H1 (cell line): ENCODE data around the gene MCC. TPM values are rescaled to one million over a fixed set of nuclear protein-coding genes. Genes with fewer than 3 reads are reported as not detected.

Experiments
- CTCF ChIA-PET: fragments of 300-600 bp; sonication (Branson Sonifier 250); formaldehyde crosslinking; loops from one replicate; lab custom pipeline; 2021; ENCODE audit not compliant: partially characterized antibody; lab: Charles Lee
- POLR2A ChIA-PET: fragments of 300-600 bp; sonication (Branson Sonifier 250); formaldehyde crosslinking; loops from one replicate; lab custom pipeline; 2021; ENCODE audit warnings: inconsistent platforms; ENCODE audit not compliant: partially characterized antibody; lab: Charles Lee
- DNase-seq, 2 experiments: peaks; one replicate each; pipeline versions ENCODE4 v3.0.0 to v3.0.0-alpha.2; 2010 to 2022; ENCODE audit warnings: low spot score in 2 of 2, low read depth in 1 of 2, mixed read lengths in 1 of 2
- FAIRE-seq: peaks from 2 replicates; lab custom pipeline; 2011; peaks lifted over from hg19 to GRCh38; lab: Jason Lieb, UNC
- H2AFZ ChIP-seq: 2 replicates; pipeline ENCODE4 v1.8.1; 2012; ENCODE audit warnings: low read length, inconsistent platforms
- H2AK5ac ChIP-seq: 2 replicates; pipeline ENCODE4 v1.6.1; 2013; ENCODE audit warnings: low read depth, low read length
- H2BK120ac ChIP-seq: replicated peaks from 2 replicates; pipeline ENCODE3; 2013; ENCODE audit warnings: low read depth, low read length, inconsistent platforms
- H2BK12ac ChIP-seq: 2 replicates; pipeline ENCODE4 v1.6.1; 2013; ENCODE audit warnings: low read depth, low read length
- H2BK15ac ChIP-seq: 2 replicates; pipeline ENCODE4 v1.6.1; 2013; ENCODE audit warnings: low read length
- H2BK20ac ChIP-seq: 2 replicates; pipeline ENCODE4 v1.6.1; 2013; ENCODE audit warnings: low read length
- H2BK5ac ChIP-seq: 2 replicates; pipeline ENCODE4 v1.6.1; 2013; ENCODE audit warnings: low read depth, low read length
- H3K14ac ChIP-seq: 2 replicates; pipeline ENCODE4 v1.6.1; 2013; ENCODE audit warnings: inconsistent platforms; ENCODE audit not compliant: insufficient read length
- H3K18ac ChIP-seq: 2 replicates; pipeline ENCODE4 v1.6.1; 2013; ENCODE audit warnings: low read length; ENCODE audit errors: extremely low read depth
- H3K23ac ChIP-seq: 2 replicates; pipeline ENCODE4 v1.6.1; 2013; ENCODE audit warnings: inconsistent platforms; ENCODE audit not compliant: insufficient read length
- H3K23me2 ChIP-seq: 2 replicates; pipeline ENCODE4 v1.6.1; 2013; ENCODE audit warnings: low read depth, low read length
- H3K27ac ChIP-seq: 2 replicates; pipeline ENCODE4 v1.6.1; 2011; ENCODE audit warnings: low read depth, low read length, inconsistent platforms
- H3K27me3 ChIP-seq, 4 experiments: replicated peaks in 1 of 4; 1 replicate in 1 of 4; 2 replicates in 3 of 4; pipeline versions ENCODE4 v1.6.1 to v1.8.1; 2011 to 2013; ENCODE audit warnings: low read length in 3 of 4, mild to moderate bottlenecking in 3 of 4, inconsistent platforms in 2 of 4, mixed read lengths in 2 of 4, moderate library complexity in 1 of 4; ENCODE audit not compliant: control insufficient read depth in 3 of 4, insufficient read depth in 3 of 4; ENCODE audit errors: extremely low read depth in 1 of 4
- H3K36me3 ChIP-seq, 4 experiments: 2 replicates each; pipeline versions ENCODE4 v1.6.1 to v1.8.1; 2011 to 2013; ENCODE audit warnings: mild to moderate bottlenecking in 4 of 4, low read length in 3 of 4, moderate library complexity in 2 of 4, control low read depth in 1 of 4, inconsistent platforms in 1 of 4; ENCODE audit not compliant: insufficient read depth in 4 of 4, control insufficient read depth in 2 of 4
- H3K4ac ChIP-seq: replicated peaks from 2 replicates; pipeline ENCODE3; 2013; ENCODE audit warnings: low read length, low read depth, mixed read lengths, inconsistent platforms; ENCODE audit not compliant: insufficient read length
- H3K4me1 ChIP-seq, 4 experiments: replicated peaks in 1 of 4; 1 replicate in 1 of 4; 2 replicates in 3 of 4; pipeline versions ENCODE4 v1.6.1 to v1.8.1; 2011 to 2013; ENCODE audit warnings: low read length in 3 of 4, inconsistent platforms in 2 of 4, mixed read lengths in 1 of 4; ENCODE audit not compliant: insufficient read depth in 4 of 4, control insufficient read depth in 3 of 4
- H3K4me2 ChIP-seq, 2 experiments: 2 replicates each; pipeline versions ENCODE4 v1.6.1 to v1.8.1; 2011 to 2013; ENCODE audit warnings: low read depth in 2 of 2, low read length in 2 of 2, control low read depth in 1 of 2, inconsistent platforms in 1 of 2, mild to moderate bottlenecking in 1 of 2; ENCODE audit not compliant: insufficient read depth in 1 of 2
- H3K4me3 ChIP-seq, 4 experiments: fragments of 200-600, 300-600 bp in 1 of 4; sonication (generic), shearing (Covaris generic), sonication (Bioruptor Twin) in 1 of 4; 2 replicates each; pipeline versions ENCODE4 v1.5.1 to v1.8.1; 2011 to 2016; ENCODE audit warnings: low read length in 4 of 4, low read depth in 3 of 4, control low read depth in 2 of 4, inconsistent platforms in 2 of 4, mild to moderate bottlenecking in 2 of 4, mixed read lengths in 1 of 4, moderate library complexity in 1 of 4; ENCODE audit not compliant: insufficient read depth in 2 of 4; ENCODE audit errors: extremely low read depth in 1 of 4
- H3K56ac ChIP-seq: replicated peaks from 2 replicates; pipeline ENCODE3; 2013; ENCODE audit warnings: low read depth, mild to moderate bottlenecking, mixed read lengths, low read length, inconsistent platforms; ENCODE audit not compliant: insufficient read length
- H3K79me1 ChIP-seq: 2 replicates; pipeline ENCODE4 v1.6.1; 2013; ENCODE audit warnings: low read depth, low read length, control low read depth
- H3K79me2 ChIP-seq, 2 experiments: 2 replicates each; pipeline versions ENCODE4 v1.6.1 to v1.8.1; 2012 to 2013; ENCODE audit warnings: low read length in 2 of 2, mild to moderate bottlenecking in 2 of 2, inconsistent platforms in 1 of 2; ENCODE audit not compliant: insufficient read depth in 2 of 2, control insufficient read depth in 1 of 2
- H3K9ac ChIP-seq, 4 experiments: replicated peaks in 1 of 4; 1 replicate in 1 of 4; 2 replicates in 3 of 4; pipeline versions ENCODE4 v1.6.1 to v1.8.1; 2011 to 2013; ENCODE audit warnings: low read depth in 3 of 4, low read length in 3 of 4, control low read depth in 2 of 4, mild to moderate bottlenecking in 2 of 4, moderate library complexity in 2 of 4, inconsistent platforms in 1 of 4; ENCODE audit errors: extremely low read depth in 1 of 4
- H3K9me3 ChIP-seq, 2 experiments: 2 replicates each; pipeline versions ENCODE4 v1.6.1 to v1.8.1; 2012 to 2013; ENCODE audit warnings: mild to moderate bottlenecking in 2 of 2, moderate library complexity in 2 of 2, control low read depth in 1 of 2, inconsistent platforms in 1 of 2, low read depth in 1 of 2, low read length in 1 of 2, mixed read lengths in 1 of 2; ENCODE audit not compliant: insufficient read depth in 2 of 2
- H4K20me1 ChIP-seq, 2 experiments: replicated peaks in 1 of 2; 2 replicates each; pipeline versions ENCODE3 to v1.8.1; 2011 to 2013; ENCODE audit warnings: inconsistent platforms in 2 of 2, low read length in 2 of 2, mild to moderate bottlenecking in 1 of 2; ENCODE audit not compliant: insufficient read depth in 2 of 2, control insufficient read depth in 1 of 2
- H4K5ac ChIP-seq: 2 replicates; pipeline ENCODE4 v1.6.1; 2013; ENCODE audit warnings: low read length, low read depth, mixed read lengths, inconsistent platforms; ENCODE audit not compliant: insufficient read length
- H4K8ac ChIP-seq: 2 replicates; pipeline ENCODE4 v1.8.0; 2013; ENCODE audit warnings: mild to moderate bottlenecking, moderate library complexity, low read length, inconsistent platforms; ENCODE audit not compliant: insufficient read depth; ENCODE audit errors: extremely low read depth
- H4K91ac ChIP-seq: replicated peaks from 2 replicates; pipeline ENCODE3; 2013; ENCODE audit warnings: low read length, mixed read lengths, inconsistent platforms; ENCODE audit not compliant: insufficient read length
- BRCA1 ChIP-seq: IDR thresholded peaks from 2 replicates; pipeline ENCODE4 v1.6.1; 2012; ENCODE audit warnings: low read depth, low read length, improper control_type of control experiment
- E2F6 ChIP-seq: IDR thresholded peaks from 2 replicates; pipeline ENCODE4 v1.6.1; 2012; ENCODE audit warnings: inconsistent platforms
- HDAC6 ChIP-seq: IDR thresholded peaks from one replicate; pipeline ENCODE4 v1.7.1; 2012; ENCODE audit warnings: low read depth, mild to moderate bottlenecking, inconsistent platforms, low read length, moderate library complexity
- MAX ChIP-seq: IDR thresholded peaks from 2 replicates; pipeline ENCODE4 v1.6.1; 2012; ENCODE audit warnings: inconsistent platforms
- SIN3A ChIP-seq, 2 experiments: IDR thresholded peaks in 1 of 2; conservative IDR thresholded peaks in 1 of 2; 2 replicates each; pipeline ENCODE4 v1.6.1; 2011 to 2012; ENCODE audit warnings: low read length in 2 of 2, improper control_type of control experiment in 1 of 2, low read depth in 1 of 2, mild to moderate bottlenecking in 1 of 2
- YY1 ChIP-seq: IDR thresholded peaks from 2 replicates; pipeline ENCODE4 v1.6.1; 2011; ENCODE audit warnings: low read depth, mild to moderate bottlenecking, low read length
- polyA plus RNA-seq, 7 experiments: library from polyadenylated mRNA; depleted of rRNA in 3 of 7; stranded (reverse) in 5 of 7; unstranded in 2 of 7; fragments of >200 nt in 5 of 7; fragments of 200-250 nt in 2 of 7; gene quantifications; 1 replicate in 5 of 7; 2 replicates in 1 of 7; 4 replicates in 1 of 7; pipeline versions ENCODE4 v1.2.1 to v1.2.3, GENCODE V29; 2011 to 2013; ENCODE audit warnings: missing spikeins in 2 of 7, mixed read lengths in 2 of 7
- total RNA-seq: library from RNA; stranded (reverse); fragmentation: NEBNext Ultra II Directional; extraction: Animal tissue kit (Norgen Biotek cat#: 25700); gene quantifications from 2 replicates; pipeline ENCODE4 v1.2.1, GENCODE V29; 2021

MCC gene
- total and polyA plus RNA-seq, 2 of the 8 experiments (the other 6 are each of a cell fraction or from before 2014, with no cell fraction given) = 2.6 to 18.3 TPM

- no peak overlapping the region for H3K23ac ChIP-seq
- H2BK12ac ChIP-seq = no peak overlapping the region
- H4K5ac ChIP-seq = no peak overlapping the region
- no peaks in the 10 kb centered on the region for H3K27me3 ChIP-seq
- H3K23me2 ChIP-seq = no peaks in the 10 kb centered on the region
- H3K18ac ChIP-seq = no peak overlapping the region
- POLR2A ChIA-PET = no interaction called here
- H2BK120ac ChIP-seq = no peak overlapping the region
- no peak overlapping the region for H3K14ac ChIP-seq
- H3K4me1 ChIP-seq = no peaks in the 10 kb centered on the region
- H3K27ac ChIP-seq = no peak overlapping the region
- no peaks in the 10 kb centered on the region for H4K20me1 ChIP-seq
- H3K4me3 ChIP-seq = no peak overlapping the region
- no peak overlapping the region for H2BK5ac ChIP-seq
- H2AFZ ChIP-seq = no peak overlapping the region
- no peak overlapping the region for H3K4ac ChIP-seq
- DNase-seq (no peak), FAIRE-seq (no peak)
- no peak overlapping the region for H3K4me2 ChIP-seq
- H2BK15ac ChIP-seq = no peak overlapping the region
- H3K9me3 ChIP-seq = no peaks in the 10 kb centered on the region
- H2BK20ac ChIP-seq = no peak overlapping the region
- no peaks in the 10 kb centered on the region for H3K36me3 ChIP-seq
- H4K8ac ChIP-seq = no peak overlapping the region
- H3K79me2 ChIP-seq = no peaks in the 10 kb centered on the region
- H3K79me1 ChIP-seq = no peaks in the 10 kb centered on the region
- H4K91ac ChIP-seq = no peak overlapping the region
- TF ChIP-seq BRCA1 = no peak
- no peak for TF ChIP-seq MAX
- TF ChIP-seq E2F6 = no peak
- TF ChIP-seq HDAC6 = no peak
- TF ChIP-seq YY1 = no peak
- no peak for TF ChIP-seq SIN3A (conservative IDR thresholded peaks at IDR 0.05 in 1 of 2, IDR thresholded peaks at IDR 0.05 in 1 of 2; ENCODE audit: low read depth in 1 of 2, low read length in 2 of 2)
- CTCF ChIA-PET = interaction anchor here (0.7 to 3.0 kb wide), 2 partner anchors 10 to 129 kb away, joined by 3 to 7 read pairs; no protein-coding TSS in a partner anchor
- no peak overlapping the region for H3K9ac ChIP-seq
- no peak overlapping the region for H3K56ac ChIP-seq
- H2AK5ac ChIP-seq = no peak overlapping the region
Measured at GRCh38 chr5:113508756-113509155, 20.5 kb upstream of the MCC start.
